DMS79 (cell line): ENCODE measurements around the gene CCDC17.
A peak's percentile ranks its signal among the peaks of the same experiment; 100 is the strongest.

Experiments
- DNase-seq: peaks from one replicate; lab custom pipeline; 2025; lab: John Stamatoyannopoulos, UW

The CCDC17 gene

GRCh38 chr1:45583666-45584350, 40.0 kb downstream of the CCDC17 start, which contains the start of gene NASP:
NASP (plus strand) TSS chr1:45584041; CDS start chr1:45584147, 106 bp downstream.
- peak; percentile 76 for DNase-seq

DNA sequence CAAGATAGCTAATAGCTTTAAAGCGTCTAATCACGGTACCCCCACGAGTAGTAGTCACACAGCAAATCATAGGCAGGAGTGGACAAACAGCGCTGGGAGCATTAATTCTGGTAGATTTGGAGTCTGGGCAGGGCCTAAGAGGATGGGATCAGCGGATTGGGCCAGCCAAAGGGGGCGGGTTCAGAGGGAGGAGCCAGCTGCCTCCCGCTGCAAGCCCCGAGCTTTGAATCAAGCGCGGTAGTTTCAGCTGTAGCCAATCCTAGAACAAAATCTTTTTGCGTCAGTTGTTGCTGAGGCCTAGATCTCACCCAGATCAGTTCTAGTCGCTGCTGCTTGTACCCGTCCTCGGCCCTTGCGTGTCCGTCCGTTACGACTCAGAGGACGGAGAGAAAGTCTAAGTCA, 40.6 kb downstream of the CCDC17 start:
- peak; percentile 93 for DNase-seq

- DNase-seq = no peak
Observed at GRCh38 chr1:45574105-45574626, 49.7 kb downstream of the CCDC17 start.

- DNase-seq = no peak
Observed at GRCh38 chr1:45573231-45573804, 50.5 kb downstream of the CCDC17 start.

DNA sequence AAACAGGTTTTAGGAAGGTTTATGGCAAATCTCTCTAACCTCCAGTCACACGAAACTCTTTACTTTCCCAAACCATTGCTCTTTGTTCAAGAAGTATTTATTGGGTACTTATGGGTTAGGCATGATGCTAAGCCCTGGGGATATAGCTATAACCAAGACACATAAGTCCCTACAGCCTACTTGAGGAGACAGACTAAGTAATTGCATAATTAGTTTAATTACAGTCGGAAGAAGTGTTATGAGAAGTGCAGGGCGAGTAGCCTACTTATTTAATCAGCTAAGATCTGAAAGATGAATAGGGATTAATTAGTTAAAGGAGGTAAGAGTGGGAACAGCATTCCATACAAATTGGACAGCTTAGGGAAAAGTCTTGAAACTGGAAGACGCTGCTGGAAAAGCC, 53.2 kb downstream of the CCDC17 start:
- no peak for DNase-seq
